ENCODE results near the gene PPP1R10.

PPP1R10 gene

GRCh38 chr6:30560930-30561329, 56.1 kb downstream of the PPP1R10 start:
- DNase-seq (ENCODE audit: low read depth, low spot score) = no peak
- in situ Hi-C loops (cut with HindIII; ENCODE audit: low sequenced_read_pairs) = no loop called here
- no peak for TF ChIP-seq CTCF (IDR thresholded peaks at IDR 0.05; ENCODE audit: low read depth, low read length)
- H3K4me3 ChIP-seq (ENCODE audit: low read depth, low read length) = no peak overlapping the region

DNA sequence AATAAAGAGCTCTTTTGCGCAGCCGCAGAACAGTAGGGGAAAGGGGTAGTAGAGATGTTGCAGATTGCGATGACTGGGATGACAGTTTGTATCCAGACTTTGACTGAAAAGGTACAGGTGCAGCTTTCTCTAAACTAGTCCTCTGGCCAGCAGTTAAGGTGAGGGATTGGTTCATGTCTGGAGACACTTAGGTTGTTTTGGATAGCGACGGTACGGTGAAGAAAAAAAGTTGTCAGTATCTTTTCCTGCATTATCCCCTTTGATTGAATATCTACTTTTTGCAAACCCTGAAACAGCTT, 59.4 kb downstream of the PPP1R10 start:
- no peak for TF ChIP-seq CTCF (IDR thresholded peaks at IDR 0.05; ENCODE audit: low read depth, low read length)
- peak overlapping the region; percentile 96 for H3K4me3 ChIP-seq (ENCODE audit: low read depth, low read length)
- no peak for DNase-seq (ENCODE audit: low read depth, low spot score)
- in situ Hi-C loops (cut with HindIII; ENCODE audit: low sequenced_read_pairs) = no loop called here

DNA sequence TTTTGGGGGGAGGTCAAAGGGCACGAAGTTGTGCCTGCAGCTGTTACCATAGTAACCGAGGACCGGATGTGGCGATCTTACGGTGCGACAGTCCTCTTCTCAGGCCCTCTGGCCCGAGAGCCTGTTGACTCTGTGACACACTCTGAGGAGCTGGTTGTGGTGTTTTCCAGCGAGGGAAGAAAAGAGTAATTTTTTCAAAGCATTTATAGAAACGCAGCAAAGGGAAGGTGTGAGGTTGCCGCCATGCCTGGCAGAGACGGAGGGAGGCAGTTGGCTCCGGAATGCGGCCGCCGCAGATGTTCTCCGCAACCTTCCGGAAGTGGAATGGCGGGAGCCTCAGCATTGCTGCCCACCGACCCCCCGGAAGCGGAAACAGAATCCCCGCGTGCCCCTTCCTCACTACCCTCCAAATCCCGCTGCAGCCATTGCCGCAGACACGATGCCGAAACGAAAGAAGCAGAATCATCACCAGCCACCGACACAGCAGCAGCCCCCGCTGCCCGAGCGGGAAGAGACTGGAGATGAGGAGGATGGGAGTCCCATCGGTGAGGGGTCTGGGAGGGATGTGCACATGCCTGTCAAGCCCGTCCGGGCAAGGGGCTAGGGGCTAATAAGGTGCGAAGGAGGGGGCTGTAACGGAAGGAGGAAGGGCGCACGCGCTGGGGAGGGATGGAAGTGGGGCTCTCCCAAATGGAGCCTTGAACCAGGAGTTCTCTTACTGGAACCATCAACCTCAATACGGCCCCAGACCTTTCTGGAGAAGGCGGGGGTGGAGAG, 59.9 kb downstream of the PPP1R10 start, which contains the start of gene PRR3:
PRR3 (plus strand) TSS at position 390 of the 777 bp plus-strand sequence; CDS start at position 440, 50 bp downstream.
- H3K4me3 ChIP-seq (ENCODE audit: low read depth, low read length) = peak within 1 kb of the TSS; percentile 96
- peak; percentile 91 for DNase-seq (ENCODE audit: low read depth, low spot score)
- in situ Hi-C loops (cut with HindIII; ENCODE audit: low sequenced_read_pairs) = no loop called here
- TF ChIP-seq CTCF (IDR thresholded peaks at IDR 0.05; ENCODE audit: low read depth, low read length) = no peak

GRCh38 chr6:30556066-30556905, 60.8 kb downstream of the PPP1R10 start, which contains the start of gene GNL1:
TSS of gene GNL1 (minus strand) at chr6:30556489. CDS start at chr6:30556203, 286 bp downstream.
- TF ChIP-seq CTCF (IDR thresholded peaks at IDR 0.05; ENCODE audit: low read depth, low read length) = no peak
- in situ Hi-C loops (cut with HindIII; ENCODE audit: low sequenced_read_pairs) = no loop called here
- DNase-seq (ENCODE audit: low read depth, low spot score) = peak; percentile 93
- peak within 1 kb of the TSS; percentile 96 for H3K4me3 ChIP-seq (ENCODE audit: low read depth, low read length)

DNA sequence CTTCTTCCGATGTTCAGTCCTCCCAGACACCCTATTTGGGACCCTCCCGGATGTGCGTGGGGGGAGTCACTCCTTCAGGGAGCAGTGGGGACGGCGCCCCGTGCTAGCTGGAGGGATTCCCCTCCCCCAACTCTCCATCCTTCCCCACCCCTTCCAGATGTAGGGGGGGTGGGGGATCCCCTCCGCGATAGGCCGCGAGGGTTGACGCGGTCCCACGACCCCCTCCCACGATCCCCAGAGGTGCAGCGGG, 61.3 kb downstream of the PPP1R10 start:
- H3K4me3 ChIP-seq (ENCODE audit: low read depth, low read length) = peak overlapping the region; percentile 96
- no peak for TF ChIP-seq CTCF (IDR thresholded peaks at IDR 0.05; ENCODE audit: low read depth, low read length)
- in situ Hi-C loops (cut with HindIII; ENCODE audit: low sequenced_read_pairs) = no loop called here
- DNase-seq (ENCODE audit: low read depth, low spot score) = no peak

GRCh38 chr6:30554962-30555815, 61.9 kb downstream of the PPP1R10 start:
- H3K4me3 ChIP-seq (ENCODE audit: low read depth, low read length) = peak overlapping the region; percentile 96
- in situ Hi-C loops (cut with HindIII; ENCODE audit: low sequenced_read_pairs) = no loop called here
- no peak for TF ChIP-seq CTCF (IDR thresholded peaks at IDR 0.05; ENCODE audit: low read depth, low read length)
- DNase-seq (ENCODE audit: low read depth, low spot score) = peak; percentile 56
